NCI-H128 (cell line): ENCODE data around the gene ZYX.
"Not testable (repeated sequence)": the region's sequence is repeated elsewhere in the genome, so short reads cannot be mapped to it uniquely, and the experiment has no call there.

Experiments
- DNase-seq: peaks from one replicate; lab custom pipeline; 2025; ENCODE audit not compliant: unreplicated experiment; lab: John Stamatoyannopoulos, UW

Gene ZYX

DNA sequence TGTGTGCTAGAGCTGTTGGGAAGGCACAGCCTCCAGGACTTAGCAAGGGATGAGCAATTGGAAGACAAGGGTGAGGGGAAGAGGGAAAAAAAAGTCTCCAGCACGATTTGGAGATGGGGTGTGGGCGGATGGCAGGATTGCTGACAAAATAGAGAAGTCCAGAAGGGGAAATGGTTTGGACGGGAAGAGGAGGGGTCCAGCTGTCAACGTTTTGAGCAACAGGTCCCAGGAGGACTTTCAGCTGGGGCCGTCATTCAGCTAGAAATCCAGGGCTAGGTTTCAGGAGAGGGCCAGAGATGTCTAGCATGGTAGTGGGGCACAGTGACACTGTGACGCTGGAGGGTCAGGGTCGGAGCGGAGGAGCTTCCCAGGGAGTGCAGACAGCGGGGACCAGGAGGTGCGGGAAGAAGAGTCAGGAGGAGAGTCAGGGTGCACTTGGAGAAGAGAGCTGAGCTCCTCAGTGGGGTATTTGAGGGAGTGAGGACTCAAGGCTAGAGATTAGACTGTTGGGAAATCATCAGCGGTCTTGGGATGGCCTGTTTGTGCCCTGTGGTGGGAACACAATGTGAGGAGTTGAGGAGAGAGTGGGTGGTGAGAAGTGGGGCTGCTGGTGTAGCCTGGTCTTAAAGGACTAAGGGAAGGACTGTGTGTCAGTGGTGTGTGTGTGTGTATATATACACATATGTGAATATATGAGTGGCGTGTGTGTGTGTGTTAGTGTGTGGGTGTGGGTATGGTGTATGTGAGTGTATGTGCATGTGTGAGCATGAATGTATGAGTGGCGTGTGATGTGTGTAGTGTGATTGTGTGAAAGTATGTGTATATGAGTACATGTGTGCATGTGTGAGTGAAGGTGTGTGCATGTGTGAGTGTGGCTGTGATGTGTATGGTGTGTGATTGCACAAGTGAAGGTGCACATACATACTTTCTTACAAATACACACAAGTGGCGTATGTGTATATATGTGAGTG lies 3.8 kb downstream of the ZYX start:
- no peak for DNase-seq

DNA sequence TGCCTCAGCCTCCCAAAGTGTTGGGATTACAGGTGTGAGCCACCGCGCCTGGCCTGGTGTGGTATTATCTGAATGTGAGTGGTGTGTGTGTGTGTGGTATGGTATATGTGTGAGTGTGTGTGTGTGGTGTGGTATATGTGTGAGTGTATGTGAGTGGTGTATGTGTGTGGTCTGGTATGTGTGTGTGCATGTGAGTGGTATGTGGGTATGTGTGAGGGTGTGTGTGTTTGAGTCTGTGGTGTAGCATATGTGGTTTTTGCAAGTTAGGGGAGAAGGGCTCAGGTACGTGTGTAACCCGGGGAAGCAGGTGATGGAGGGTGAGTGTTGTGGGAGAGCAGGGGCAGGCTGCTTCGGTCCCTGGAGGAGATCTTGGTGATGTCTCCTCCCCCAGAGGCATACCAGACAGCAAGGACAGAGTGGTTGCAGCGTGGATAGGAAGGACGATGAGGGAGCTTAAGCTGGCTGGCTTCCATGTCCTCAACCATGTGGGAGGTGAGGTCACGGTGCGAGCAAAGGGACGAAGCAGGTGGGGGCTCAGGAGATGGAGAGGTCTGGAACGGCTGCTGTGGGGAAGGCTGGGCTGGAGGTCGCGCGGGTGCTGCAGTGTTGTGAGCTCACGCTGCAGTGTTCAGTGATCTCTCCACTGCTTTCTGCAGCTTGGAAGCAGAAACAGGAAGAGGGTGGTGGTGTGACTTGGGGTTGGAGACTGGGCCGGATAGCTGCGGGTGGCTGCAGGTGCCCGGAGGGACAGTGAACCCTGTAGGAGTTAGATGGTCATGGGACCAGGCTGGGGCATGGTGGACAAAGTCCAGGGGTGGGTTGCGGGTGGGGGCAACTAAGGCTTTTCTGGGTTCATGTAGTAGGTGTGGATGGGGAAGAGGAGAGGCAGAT lies 5.0 kb downstream of the ZYX start:
- DNase-seq: no peak

DNA sequence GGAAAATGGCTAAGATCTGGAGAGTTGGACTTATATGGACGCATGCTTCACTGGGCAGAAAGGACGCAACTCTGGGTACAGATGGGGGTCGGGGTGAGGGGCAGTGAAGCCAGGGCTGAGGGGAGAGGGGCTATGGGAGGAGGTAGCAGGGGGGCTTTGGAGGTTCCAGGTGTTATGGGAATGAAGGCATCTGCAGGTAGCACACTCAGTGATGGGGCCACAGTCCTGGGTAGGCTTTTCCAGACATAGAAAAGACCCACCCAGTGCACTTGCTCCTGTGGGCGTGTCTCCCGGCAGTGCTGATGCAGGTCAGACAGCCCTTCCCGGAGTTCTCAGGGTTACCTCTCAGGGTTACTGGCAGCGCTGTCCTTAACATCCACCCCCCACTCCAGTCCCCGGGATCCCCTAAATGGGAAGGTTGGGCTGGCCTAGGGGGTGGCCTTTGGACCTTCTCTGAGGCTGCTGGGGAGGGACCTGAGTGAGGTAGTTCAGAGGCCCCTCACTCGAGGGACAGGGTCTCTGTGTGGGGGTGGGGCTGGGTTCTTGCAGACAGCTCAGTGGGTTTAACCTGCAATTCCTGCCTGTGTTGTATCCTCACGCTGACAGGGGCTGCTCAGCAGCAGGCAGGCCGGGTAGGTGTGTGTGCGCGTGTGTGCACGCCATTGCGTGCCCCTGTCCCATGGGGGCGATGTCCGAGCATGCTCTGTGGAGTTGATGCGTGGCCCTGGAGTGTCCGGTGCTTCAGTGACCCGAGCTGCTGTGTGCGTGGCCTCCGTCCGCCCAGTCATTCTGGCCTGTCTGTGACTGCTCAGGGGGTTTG lies 6.2 kb downstream of the ZYX start:
- no peak for DNase-seq

DNA sequence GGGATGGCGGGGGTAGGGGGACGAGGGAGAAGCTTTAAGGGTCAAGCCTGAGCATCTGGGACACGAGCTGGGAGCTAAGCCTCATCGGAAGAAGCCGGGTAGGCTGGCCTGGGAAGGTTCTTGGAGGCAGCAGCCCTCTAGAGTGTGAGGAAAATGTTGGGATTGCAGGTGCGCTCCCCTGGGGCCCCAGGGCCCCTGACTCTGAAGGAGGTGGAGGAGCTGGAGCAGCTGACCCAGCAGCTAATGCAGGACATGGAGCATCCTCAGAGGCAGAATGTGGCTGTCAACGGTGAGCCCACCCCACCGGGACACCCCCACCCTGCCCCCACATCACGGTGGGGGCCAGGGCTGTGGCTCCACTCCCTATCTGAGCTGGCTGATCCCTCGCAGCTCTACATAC lies 6.9 kb downstream of the ZYX start:
- DNase-seq: no peak

DNA sequence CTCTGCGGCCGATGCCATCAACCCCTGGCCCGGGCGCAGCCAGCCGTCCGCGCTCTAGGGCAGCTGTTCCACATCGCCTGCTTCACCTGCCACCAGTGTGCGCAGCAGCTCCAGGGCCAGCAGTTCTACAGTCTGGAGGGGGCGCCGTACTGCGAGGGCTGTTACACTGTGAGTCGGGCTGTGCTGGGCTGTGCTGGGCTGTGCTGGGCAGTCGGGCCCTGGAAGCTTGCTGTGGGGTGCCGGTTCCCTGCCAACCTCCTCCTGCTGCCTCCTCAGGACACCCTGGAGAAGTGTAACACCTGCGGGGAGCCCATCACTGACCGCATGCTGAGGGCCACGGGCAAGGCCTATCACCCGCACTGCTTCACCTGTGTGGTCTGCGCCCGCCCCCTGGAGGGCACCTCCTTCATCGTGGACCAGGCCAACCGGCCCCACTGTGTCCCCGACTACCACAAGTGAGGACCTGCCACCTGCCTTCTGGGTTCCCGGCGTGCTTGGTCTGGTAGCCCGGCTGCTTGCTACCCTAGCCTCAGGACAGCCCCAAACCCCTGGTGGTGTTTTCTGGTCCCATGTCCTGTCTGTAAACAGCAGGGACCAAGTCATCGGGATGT lies 7.5 kb downstream of the ZYX start:
- DNase-seq: no peak

- no peak for DNase-seq
These were observed 8.4 kb downstream of the ZYX start for GRCh38 chr7:143389316-143390103.

DNA sequence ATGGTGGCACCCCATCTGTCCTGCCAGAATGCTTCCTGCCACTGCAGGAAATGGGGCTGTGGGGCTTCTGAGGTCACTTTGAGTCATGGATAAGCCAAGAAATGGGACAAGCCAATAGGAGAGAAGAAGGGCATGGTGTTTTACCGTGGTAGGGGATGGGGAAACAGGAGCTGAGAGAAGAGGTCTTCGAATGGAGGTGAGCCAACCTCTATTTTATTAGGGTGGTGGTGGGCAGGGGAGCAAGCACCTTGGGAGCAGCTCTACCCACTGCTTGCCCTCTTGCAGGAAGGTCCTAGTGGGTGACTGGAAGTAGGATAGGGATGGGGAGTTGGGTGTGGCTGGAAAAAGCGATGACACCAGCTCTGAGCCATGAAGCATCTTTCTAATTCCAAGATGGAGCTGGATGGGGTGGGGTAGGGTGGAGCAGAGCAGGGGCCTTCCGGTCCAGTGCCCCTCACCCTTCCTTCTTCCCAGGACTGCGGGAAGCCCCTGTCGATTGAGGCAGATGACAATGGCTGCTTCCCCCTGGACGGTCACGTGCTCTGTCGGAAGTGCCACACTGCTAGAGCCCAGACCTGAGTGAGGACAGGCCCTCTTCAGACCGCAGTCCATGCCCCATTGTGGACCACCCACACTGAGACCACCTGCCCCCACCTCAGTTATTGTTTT lies 9.1 kb downstream of the ZYX start:
- DNase-seq: no peak

DNA sequence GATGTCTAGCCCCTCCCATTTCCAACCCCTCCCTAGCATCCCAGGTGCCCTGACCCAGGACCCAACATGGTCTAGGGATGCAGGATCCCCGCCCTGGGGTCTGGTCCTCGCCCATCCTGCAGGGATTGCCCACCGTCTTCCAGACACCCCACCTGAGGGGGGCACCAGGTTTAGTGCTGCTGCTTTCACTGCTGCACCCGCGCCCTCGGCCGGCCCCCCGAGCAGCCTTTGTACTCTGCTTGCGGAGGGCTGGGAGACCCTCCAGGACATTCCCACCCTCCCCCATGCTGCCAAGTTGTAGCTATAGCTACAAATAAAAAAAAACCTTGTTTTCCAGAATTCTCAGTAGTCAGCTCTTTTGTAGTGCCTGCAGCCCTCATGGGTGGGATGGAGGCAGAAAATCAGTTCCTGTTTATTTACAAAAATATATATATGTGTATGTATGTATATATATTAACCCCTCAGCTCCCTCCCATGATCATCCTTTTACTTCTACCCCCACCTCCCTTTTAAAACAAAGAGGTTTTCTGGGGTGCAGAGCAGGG lies 9.7 kb downstream of the ZYX start:
- no peak for DNase-seq

DNA sequence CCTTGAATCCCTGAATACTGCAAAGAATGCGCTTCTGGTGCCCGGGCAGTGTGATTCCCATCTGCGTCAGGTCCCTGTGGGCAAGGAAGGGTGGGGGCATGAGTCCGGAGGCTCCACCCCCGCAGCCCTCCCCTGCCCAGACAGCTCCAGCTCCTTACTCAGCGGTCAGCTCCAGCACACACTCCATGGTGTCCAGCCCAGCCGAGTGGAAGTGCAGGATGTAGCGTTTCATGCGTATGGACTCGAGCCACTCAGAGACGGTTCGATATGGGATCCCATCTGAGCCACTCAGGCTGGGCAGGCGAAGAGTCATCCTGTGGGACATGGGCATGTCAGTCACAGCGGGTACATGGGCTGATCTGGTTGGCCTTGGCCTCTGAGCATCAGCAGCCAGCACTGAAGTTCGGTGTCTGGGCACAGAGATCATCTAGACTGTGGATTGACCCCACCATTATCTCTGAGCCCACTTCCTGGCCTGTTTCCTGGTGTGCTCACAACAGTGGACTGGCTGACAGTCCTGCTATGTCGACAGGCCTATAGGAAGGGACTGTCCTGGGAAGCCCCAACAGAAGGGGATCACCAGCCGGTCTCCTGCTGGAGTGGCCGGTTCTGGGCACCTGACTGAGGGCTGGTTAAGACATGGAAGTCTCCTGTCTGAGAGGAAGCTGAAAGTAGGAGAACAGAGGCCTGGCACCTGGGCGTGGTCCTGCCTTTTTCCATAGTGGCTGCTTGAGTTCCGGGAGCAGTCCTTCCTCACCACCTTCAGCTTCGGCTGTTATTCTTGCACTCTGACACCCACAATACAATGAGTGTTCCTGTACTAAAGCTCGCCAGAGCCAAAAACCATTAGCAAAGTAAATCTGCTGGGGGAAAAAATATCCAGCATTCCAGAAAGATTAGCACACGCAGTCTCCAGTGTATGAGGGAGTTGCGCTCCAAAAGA lies 10.6 kb downstream of the ZYX start:
- no peak for DNase-seq

- not testable (repeated sequence) for DNase-seq
These were observed 11.3 kb downstream of the ZYX start for GRCh38 chr7:143392427-143392826.

DNA sequence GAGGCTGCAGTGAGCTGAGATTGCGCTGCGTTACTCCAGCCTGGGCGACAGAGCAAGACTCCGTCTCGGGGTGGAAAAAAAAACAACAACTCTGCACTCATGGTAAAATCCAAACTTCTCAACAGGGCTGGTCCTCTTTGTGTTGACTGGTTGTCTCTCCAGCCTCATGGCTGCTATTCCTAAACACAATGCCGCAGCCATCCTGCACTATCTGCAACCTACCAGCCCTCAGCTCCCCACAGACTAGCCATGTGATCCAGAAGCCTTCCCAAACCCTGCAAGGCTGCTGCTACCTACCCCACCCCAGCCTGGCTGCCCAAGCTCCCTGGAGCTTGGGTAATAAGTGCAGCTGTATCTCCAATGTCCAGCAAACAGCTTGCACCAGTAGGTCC lies 11.7 kb downstream of the ZYX start:
- no peak for DNase-seq

- DNase-seq: no peak
These were observed 12.3 kb downstream of the ZYX start for GRCh38 chr7:143393267-143394041.

DNA sequence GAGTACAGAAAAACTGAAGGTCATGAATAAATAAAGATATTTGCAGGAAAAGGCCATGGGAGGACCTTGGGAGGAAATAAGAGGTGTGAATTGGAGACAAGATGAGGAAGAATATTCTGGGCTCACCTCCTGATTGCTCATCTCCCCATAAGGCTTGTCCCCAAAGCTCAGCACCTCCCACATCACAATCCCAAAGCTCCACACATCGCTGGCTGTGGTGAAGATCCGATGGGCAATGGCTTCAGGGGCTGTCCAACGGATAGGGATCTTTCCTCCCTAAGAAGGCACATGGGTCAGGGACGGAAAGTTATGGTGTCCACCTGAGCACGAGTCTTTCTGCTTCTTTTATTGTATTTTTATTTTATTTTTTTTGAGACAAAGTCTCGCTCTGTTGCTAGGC lies 12.9 kb downstream of the ZYX start:
- no peak for DNase-seq

DNA sequence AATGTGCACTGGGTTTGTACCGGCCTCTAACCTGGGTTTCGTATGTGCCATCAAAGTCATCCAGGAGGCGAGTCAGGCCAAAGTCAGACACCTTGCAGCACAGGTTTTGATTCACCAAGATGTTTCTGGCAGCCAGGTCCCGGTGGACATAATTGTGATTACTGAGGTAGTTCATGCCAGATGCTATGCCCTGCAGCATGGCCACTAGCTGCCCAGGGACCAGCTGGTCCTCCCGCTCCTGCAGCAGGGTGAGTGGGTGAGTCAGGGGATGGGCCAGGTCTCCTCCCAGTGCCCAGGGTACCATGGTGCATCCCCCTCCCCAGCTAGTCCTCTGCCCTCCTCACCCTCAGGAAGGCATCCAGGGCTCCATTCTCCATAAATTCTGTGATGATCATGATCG lies 13.6 kb downstream of the ZYX start:
- DNase-seq: no peak

- no peak for DNase-seq
These were observed 14.3 kb downstream of the ZYX start for GRCh38 chr7:143395187-143396149.

DNA sequence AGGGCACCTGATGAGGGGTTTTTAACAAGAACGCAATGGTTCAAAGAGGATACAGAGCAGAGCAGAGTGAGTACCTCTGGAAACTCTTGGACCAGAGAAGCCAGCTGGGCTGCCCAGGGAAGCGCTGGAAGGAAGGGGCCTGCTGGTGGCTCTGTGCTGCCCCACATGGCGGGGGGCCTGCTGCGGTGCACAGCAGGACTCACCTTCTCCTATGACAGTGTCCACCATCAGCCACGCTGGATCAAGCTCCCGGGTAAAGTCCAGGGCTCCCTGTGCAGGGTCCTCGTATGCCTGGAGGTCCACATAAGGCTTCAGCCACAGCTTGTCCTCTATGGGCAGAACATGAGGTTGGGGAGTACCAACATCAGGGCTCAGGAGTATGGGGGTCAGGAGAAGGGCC lies 15.0 kb downstream of the ZYX start:
- no peak for DNase-seq
